CD4-positive, alpha-beta T cell (primary cell): ENCODE measurements around the gene SMARCC2. TPM values are rescaled to one million over a fixed set of nuclear protein-coding genes. Genes with fewer than 3 reads are reported as not detected.
A peak's percentile ranks its signal among the peaks of the same experiment; 100 is the strongest.

Experiments
- ATAC-seq: fragments of 200-7000 bp; cut with Tn5 transposase; one replicate; pipeline ENCODE4 v1.10.0; 2022; ENCODE audit warnings: mild to moderate bottlenecking; ENCODE audit not compliant: poor library complexity
- CTCF ChIA-PET: fragments of 350-600 bp; sonication (Branson Sonifier 250); formaldehyde crosslinking; loops from one replicate; lab custom pipeline; 2021; ENCODE audit warnings: antibody characterized with exemption, inconsistent platforms; lab: Charles Lee
- POLR2A ChIA-PET: fragments of 350-600 bp; sonication (Branson Sonifier 250); formaldehyde crosslinking; loops from one replicate; lab custom pipeline; 2021; ENCODE audit warnings: antibody characterized with exemption, inconsistent platforms; lab: Charles Lee
- DNase-seq, 14 experiments: peaks; one replicate each; pipeline ENCODE4 v3.0.0-alpha.2; 2013 to 2020; ENCODE audit warnings: mixed read lengths in 2 of 14
- H3K27ac ChIP-seq, 2 donors: one replicate each; pipeline versions ENCODE4 v1.5.1 to v1.7.0; 2013; ENCODE audit warnings: low read length in 2 of 2, low read depth in 1 of 2, mild to moderate bottlenecking in 1 of 2
- H3K27me3 ChIP-seq, 2 experiments: 1 replicate in 1 of 2; 2 replicates in 1 of 2; pipeline versions ENCODE4 v1.6.1 to v1.7.0; 2013; ENCODE audit warnings: low read length in 2 of 2, control low read depth in 1 of 2, mild to moderate bottlenecking in 1 of 2, moderate library complexity in 1 of 2; ENCODE audit not compliant: insufficient read depth in 2 of 2, control insufficient read depth in 1 of 2
- H3K36me3 ChIP-seq: one replicate; pipeline ENCODE4 v1.6.1; 2013; ENCODE audit warnings: low read length, control low read depth; ENCODE audit not compliant: insufficient read depth
- H3K4me1 ChIP-seq: one replicate; pipeline ENCODE4 v1.6.1; 2013; ENCODE audit warnings: low read length, control low read depth; ENCODE audit not compliant: insufficient read depth
- H3K4me3 ChIP-seq: one replicate; pipeline ENCODE4 v1.5.1; 2013; ENCODE audit warnings: mild to moderate bottlenecking, low read length, moderate library complexity
- H3K9me3 ChIP-seq, 2 experiments: 1 replicate in 1 of 2; 2 replicates in 1 of 2; pipeline versions ENCODE4 v1.6.1 to v1.7.0; 2013; ENCODE audit warnings: low read length in 2 of 2, mild to moderate bottlenecking in 2 of 2, control low read depth in 1 of 2, moderate library complexity in 1 of 2; ENCODE audit not compliant: control insufficient read depth in 1 of 2, insufficient read depth in 1 of 2
- H3K27ac Mint-ChIP-seq: one replicate; pipeline ENCODE4 v1.8.0; 2020; ENCODE audit warnings: mixed read lengths
- H3K27me3 Mint-ChIP-seq: one replicate; pipeline ENCODE4 v1.8.0; 2021; ENCODE audit warnings: mixed read lengths
- H3K36me3 Mint-ChIP-seq: one replicate; pipeline ENCODE4 v1.8.0; 2021; ENCODE audit warnings: low read depth, mixed read lengths
- H3K4me1 Mint-ChIP-seq: one replicate; pipeline ENCODE4 v1.8.0; 2021; ENCODE audit warnings: low read depth, mixed read lengths
- H3K4me3 Mint-ChIP-seq: one replicate; pipeline ENCODE4 v1.8.0; 2020; ENCODE audit warnings: mild to moderate bottlenecking, mixed read lengths
- H3K9me3 Mint-ChIP-seq: one replicate; pipeline ENCODE4 v1.8.0; 2020; ENCODE audit warnings: mixed read lengths
- intact Hi-C, 2 experiments: fragments of 100-400 bp; cut with DNase I in 1 of 2; cut with micrococcal nuclease in 1 of 2; formaldehyde crosslinking; loops; one replicate each; pipeline versions ENCODE4 v1.15.1 to v1.9.0; 2023 to 2025; cut with DNase I, micrococcal nuclease
- total RNA-seq, 174 experiments: library from RNA in 2 of 174; stranded (reverse) in 2 of 174; gene quantifications; one replicate each; pipeline ENCODE4 v1.2.3 and lab custom pipeline; 2021 to 2026
- TF ChIP-seq, protein P1 (sequence below): fragments of 200-600 bp; IDR thresholded peaks from one replicate; pipeline ENCODE4 v1.8.0; 2022; ENCODE audit warnings: antibody characterized with exemption, mild to moderate bottlenecking

SMARCC2 gene
- total RNA-seq, 2 experiments from 2014 or later = 104 to 109 TPM

DNA sequence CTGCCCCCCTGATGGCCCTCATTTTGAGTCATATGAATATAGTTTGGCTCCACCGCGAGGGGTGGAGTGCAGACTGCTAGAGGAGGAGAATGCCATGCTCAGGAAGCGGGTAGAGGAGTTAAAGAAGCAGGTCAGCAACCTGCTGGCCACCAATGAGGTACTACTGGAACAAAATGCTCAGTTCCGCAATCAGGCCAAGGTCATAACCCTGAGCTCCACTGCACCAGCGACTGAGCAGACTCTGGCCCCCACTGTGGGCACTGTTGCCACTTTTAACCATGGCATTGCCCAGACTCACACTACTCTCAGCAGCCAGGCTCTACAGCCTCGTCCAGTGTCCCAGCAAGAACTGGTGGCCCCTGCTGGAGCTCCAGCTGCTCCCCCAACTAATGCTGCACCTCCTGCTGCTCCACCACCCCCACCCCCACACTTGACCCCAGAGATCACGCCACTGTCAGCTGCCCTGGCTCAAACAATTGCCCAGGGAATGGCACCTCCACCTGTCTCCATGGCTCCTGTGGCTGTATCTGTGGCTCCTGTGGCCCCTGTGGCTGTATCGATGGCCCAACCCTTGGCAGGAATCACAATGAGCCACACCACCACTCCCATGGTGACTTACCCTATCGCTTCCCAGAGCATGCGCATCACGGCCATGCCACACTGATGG is 67.9 kb downstream of the SMARCC2 start:
- Histone ChIP-seq H3K27ac (no peak overlapping the region), H3K27me3 (no peaks in the 10 kb centered on the region), H3K9me3 (no peaks in the 10 kb centered on the region), H3K4me1 (peaks cover 42% of the 10 kb centered on the region), H3K36me3 (peaks cover 25% of the 10 kb centered on the region), H3K4me3 (no peak overlapping the region)
- Mint-ChIP-seq H3K4me3 (no peak overlapping the region), H3K9me3 (no peaks in the 10 kb centered on the region), H3K27ac (no peak overlapping the region), H3K27me3 (no peaks in the 10 kb centered on the region), H3K4me1 (peaks cover 52% of the 10 kb centered on the region), H3K36me3 (peaks cover 29% of the 10 kb centered on the region)
- DNase-seq (no peak), ATAC-seq (no peak)
- ChIA-PET CTCF (interaction anchor here (0.6 to 5.0 kb wide), 2 partner anchors 45 to 68 kb away, joined by 3 to 76 read pairs; partner anchors contain the start of gene SMARCC2), POLR2A (no interaction called here)
- TF ChIP-seq, protein P1, sequence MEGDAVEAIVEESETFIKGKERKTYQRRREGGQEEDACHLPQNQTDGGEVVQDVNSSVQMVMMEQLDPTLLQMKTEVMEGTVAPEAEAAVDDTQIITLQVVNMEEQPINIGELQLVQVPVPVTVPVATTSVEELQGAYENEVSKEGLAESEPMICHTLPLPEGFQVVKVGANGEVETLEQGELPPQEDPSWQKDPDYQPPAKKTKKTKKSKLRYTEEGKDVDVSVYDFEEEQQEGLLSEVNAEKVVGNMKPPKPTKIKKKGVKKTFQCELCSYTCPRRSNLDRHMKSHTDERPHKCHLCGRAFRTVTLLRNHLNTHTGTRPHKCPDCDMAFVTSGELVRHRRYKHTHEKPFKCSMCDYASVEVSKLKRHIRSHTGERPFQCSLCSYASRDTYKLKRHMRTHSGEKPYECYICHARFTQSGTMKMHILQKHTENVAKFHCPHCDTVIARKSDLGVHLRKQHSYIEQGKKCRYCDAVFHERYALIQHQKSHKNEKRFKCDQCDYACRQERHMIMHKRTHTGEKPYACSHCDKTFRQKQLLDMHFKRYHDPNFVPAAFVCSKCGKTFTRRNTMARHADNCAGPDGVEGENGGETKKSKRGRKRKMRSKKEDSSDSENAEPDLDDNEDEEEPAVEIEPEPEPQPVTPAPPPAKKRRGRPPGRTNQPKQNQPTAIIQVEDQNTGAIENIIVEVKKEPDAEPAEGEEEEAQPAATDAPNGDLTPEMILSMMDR = no peak
- intact Hi-C loops = no loop called here

DNA sequence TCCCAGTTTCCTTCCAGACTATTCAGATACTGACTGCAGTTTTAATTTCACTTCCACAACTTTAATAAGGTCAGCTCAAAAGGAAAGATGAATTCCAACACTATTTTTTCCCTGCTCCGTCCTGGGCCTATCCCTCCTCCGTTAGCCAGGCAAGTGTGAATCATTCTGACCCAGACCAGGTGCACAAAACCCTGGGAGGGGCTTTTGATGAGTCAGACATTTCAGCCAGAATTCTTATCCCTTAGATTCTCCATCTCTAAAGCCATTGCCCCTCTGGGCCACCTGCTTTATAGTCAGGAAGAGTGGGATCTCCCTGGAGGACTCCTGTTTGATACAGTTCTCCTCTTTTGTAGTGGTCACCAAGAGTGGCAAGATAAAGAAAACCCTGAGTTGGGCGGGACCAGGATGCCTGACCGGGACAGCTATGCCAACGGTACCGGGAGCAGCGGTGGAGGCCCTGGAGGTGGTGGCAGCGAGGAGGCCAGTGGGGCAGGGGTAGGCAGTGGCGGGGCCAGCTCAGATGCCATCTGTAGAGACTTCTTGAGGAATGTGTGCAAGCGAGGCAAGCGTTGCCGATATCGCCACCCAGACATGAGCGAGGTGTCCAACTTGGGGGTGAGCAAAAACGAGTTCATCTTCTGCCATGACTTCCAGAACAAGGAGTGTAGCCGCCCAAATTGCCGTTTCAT is 69.0 kb downstream of the SMARCC2 start:
- H3K27me3 ChIP-seq = no peaks in the 10 kb centered on the region
- no peak overlapping the region for H3K27ac ChIP-seq
- POLR2A ChIA-PET = interaction anchor here (2.4 to 6.1 kb wide), 6 partner anchors 8 to 146 kb away, joined by 12 to 233 read pairs (median 89); partner anchors contain the start of genes COQ10A, ESYT1, MYL6B and PA2G4
- DNase-seq (no peak), ATAC-seq (no peak)
- Mint-ChIP-seq H3K27me3 (no peaks in the 10 kb centered on the region), H3K9me3 (no peaks in the 10 kb centered on the region), H3K27ac (peak overlapping the region; percentile 94), H3K36me3 (peaks cover 36% of the 10 kb centered on the region), H3K4me1 (peaks cover 47% of the 10 kb centered on the region), H3K4me3 (no peak overlapping the region)
- TF ChIP-seq, protein P1 = no peak
- no peak overlapping the region for H3K4me3 ChIP-seq
- H3K36me3 ChIP-seq = peaks cover 25% of the 10 kb centered on the region
- intact Hi-C loops = no loop called here
- CTCF ChIA-PET = interaction anchor here (0.9 to 5.0 kb wide), 8 partner anchors 17 to 146 kb away, joined by 3 to 76 read pairs (median 16); partner anchors contain the start of genes COQ10A, MYL6B, PA2G4 and RNF41
- peaks cover 37% of the 10 kb centered on the region for H3K4me1 ChIP-seq
- H3K9me3 ChIP-seq = no peaks in the 10 kb centered on the region

DNA sequence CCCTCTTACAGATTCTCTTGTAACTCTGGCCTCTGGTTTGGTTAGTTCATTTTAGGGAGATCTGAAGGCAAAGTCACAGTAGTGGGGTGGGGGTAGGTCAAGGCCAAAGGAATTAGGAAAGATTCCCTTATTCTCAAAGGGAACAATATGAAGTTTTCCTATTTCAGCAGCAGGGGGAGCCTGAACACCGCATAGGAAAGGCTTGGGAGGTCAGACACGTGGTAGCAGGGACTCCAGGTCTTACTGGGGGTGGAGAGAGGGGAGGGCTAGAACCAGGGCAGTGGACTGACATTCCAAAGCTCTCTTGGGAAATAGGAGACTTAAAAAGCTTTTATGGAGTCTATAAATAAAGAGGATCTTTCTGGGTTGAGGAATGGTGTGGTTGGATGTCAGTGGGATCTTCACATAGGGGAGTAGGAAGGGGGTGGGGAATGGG is 69.9 kb downstream of the SMARCC2 start:
- H3K4me3 Mint-ChIP-seq = peak overlapping the region; percentile 97
- H3K4me1 Mint-ChIP-seq = peaks cover 41% of the 10 kb centered on the region
- TF ChIP-seq, protein P1 = peak; percentile 87
- H3K9me3 Mint-ChIP-seq = no peaks in the 10 kb centered on the region
- ATAC-seq (no peak), DNase-seq (peak; percentile 22 to 85 (median 56))
- Histone ChIP-seq H3K4me1 (peaks cover 35% of the 10 kb centered on the region), H3K27ac (peak overlapping the region; percentile 75 to 90), H3K4me3 (peak overlapping the region; percentile 73), H3K9me3 (no peaks in the 10 kb centered on the region), H3K27me3 (no peaks in the 10 kb centered on the region), H3K36me3 (peaks cover 25% of the 10 kb centered on the region)
- intact Hi-C loops = loop anchor here (1.0 to 10.0 kb wide), 10 partner anchors 33 to 475 kb away; partner anchors contain the start of genes ANKRD52 (in 2 of the 2), NABP2 (in 2 of the 2), PYM1 (in 2 of the 2) and MYL6B (in 1 of the 2)
- ChIA-PET POLR2A (interaction anchor here (2.4 to 6.1 kb wide), 10 partner anchors 9 to 197 kb away, joined by 12 to 233 read pairs (median 26); partner anchors contain the start of genes CNPY2, COQ10A, ESYT1 and MYL6B), CTCF (interaction anchor here (0.9 to 5.0 kb wide), 13 partner anchors 16 to 181 kb away, joined by 3 to 76 read pairs (median 5); partner anchors contain the start of genes ANKRD52, COQ10A, CS and MYL6B)
- H3K27ac Mint-ChIP-seq = peak overlapping the region; percentile 94
- H3K27me3 Mint-ChIP-seq = no peaks in the 10 kb centered on the region
- peaks cover 36% of the 10 kb centered on the region for H3K36me3 Mint-ChIP-seq
